ENCODE measurements around the gene IFITM2. TPM values are rescaled to one million over a fixed set of nuclear protein-coding genes. Genes with fewer than 3 reads are reported as not detected.
"Not testable (repeated sequence)": the region's sequence is repeated elsewhere in the genome, so short reads cannot be mapped to it uniquely, and the experiment has no call there.

The IFITM2 gene
- polyA plus RNA-seq, 1 donor: 79.2 TPM

- no peak for DNase-seq
These were observed 14.3 kb upstream of the IFITM2 start for GRCh38 chr11:293271-293851.

DNA sequence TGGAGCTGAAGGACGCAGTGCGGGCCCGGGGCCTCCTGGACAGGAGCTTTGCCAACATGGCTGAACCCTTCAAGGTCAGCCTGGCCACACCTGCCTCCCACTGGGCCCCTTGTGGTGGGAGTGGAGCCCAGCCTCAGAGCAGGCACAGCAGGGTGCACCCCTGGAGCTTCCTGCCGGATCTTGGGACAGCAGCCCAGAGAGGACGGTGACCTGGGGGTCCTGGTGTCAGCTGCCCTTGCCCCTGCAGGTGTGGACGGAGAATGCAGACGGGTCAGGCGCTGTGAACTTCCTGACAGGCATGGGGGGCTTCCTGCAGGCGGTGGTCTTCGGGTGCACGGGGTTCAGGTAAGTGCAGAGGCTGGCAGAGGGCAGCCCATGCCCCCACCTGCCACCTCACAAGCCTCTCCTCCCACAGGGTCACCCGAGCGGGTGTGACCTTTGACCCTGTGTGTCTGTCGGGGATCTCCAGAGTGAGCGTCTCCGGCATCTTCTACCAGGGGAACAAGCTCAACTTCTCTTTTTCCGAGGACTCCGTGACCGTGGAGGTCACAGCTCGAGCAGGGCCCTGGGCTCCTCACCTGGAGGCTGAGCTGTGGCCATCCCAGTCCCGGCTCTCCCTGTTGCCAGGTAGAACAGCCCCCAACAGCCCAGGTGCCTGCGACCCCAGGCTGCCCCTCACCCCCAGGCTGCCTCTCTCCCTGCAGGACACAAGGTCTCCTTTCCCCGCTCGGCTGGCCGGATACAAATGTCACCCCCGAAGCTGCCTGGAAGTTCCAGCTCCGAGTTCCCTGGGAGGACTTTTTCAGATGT, 13.6 kb upstream of the IFITM2 start:
- DNase-seq: no peak

- no peak for DNase-seq
These were observed 12.8 kb upstream of the IFITM2 start for GRCh38 chr11:294780-295179.

DNA sequence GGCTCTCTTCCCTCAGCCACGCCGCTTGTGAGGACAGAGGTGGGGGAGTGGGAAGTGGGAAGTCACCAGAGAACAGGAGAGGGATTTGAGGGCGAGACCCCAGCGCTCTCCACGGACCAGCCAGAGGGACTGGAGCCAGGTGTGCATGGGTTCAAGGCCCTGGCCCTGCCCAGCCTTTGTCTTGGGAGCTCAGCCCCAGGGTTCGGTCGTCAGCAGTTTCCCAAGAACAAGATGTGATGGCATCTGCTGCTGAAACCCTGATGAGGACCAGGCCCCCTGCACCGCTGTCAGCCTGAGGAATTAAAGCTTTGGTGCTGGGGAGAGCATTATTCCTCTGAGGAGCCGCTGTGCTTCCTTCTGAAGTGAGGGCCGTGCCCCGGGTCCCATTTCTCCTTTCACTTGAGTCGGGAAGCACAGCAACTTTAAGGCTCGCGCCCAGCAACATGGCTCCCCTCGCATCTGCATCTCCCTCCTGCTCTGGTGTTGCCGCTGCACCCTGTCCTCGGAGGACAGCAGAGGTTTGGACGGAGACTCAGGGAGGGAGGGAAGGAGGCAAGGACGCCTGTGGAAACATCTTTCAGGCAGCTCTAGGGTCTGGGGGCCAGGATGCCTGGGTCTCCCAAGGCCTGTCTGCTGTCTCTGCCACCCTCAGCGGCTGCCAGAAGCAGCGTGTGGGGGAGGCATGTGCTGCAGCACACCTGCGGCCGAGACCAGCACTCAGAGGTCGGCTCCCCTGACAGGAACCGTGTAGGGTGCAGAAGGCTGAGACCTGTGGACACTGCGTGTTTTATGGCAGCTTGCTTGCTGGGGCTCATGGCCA, 12.1 kb upstream of the IFITM2 start:
- no peak for DNase-seq

DNA sequence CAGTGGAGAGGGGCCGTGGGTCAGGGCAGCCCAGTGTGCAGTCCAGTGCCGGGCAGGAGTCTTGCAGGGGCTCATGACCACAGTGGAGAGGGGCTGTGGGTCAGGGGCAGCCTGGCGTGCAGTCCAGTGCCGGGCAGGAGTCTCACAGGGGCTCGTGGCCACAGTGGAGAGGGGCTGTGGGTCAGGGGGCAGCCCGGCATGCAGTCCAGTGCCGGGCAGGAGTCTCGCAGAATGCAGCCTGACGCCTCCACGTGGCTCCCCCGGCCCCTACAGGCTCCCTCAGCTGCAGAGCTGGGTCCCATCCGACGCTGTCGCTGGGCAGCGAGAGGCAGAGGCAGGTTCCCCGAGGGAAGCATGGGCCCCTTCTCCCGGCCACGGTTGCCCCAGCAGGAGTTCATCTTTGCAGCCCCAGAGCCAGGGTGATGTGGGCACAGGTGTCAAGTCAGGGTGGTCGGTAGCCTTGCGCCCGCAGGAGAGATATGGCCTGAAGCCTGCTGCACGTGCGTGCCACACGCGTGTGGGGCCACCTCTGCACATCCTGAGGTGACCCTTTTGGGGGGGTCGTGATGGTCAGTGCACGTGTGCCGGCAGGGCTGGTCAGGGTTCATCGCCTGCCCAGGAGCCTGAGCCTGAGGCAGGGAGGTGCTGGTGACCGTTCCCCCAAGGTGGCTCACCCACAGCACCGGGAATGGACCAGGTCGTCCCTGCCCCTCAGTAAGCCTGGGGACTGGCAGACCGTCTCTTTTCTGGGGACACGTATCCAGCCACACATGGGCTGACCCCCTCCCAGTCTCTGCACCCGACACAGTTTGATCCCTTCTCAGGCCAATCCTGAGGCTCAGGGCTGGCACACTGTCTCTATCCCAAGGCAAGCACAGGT, 11.2 kb upstream of the IFITM2 start:
- no peak for DNase-seq

DNA sequence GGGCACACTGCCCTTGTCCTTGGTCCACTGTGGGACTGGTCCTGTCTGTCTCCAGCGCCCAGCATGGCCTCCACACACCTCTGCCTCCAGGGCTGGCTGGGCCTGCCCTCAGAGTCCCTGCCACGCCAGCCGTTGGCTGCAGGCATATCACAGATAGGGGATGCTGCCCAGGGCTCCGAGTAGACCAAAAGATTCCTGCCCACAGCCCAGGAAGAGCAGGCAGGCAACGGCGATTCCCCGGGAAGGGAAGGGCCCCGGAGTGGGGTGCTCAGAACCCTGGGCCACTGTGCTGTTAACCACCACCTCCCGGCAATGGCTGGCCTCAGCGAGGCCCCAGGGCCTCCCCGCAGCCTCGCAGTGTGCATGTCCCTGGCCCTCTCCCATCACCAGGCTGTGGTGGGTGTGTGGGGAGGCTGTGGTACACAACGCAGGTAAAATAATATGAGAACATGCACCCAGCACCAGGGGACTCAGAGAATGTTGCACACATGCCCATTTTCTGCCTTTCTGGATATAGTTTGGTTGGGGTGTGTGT, 10.5 kb upstream of the IFITM2 start:
- no peak for DNase-seq

- no peak for DNase-seq
These were observed 9.8 kb upstream of the IFITM2 start for GRCh38 chr11:297586-298405.

DNA sequence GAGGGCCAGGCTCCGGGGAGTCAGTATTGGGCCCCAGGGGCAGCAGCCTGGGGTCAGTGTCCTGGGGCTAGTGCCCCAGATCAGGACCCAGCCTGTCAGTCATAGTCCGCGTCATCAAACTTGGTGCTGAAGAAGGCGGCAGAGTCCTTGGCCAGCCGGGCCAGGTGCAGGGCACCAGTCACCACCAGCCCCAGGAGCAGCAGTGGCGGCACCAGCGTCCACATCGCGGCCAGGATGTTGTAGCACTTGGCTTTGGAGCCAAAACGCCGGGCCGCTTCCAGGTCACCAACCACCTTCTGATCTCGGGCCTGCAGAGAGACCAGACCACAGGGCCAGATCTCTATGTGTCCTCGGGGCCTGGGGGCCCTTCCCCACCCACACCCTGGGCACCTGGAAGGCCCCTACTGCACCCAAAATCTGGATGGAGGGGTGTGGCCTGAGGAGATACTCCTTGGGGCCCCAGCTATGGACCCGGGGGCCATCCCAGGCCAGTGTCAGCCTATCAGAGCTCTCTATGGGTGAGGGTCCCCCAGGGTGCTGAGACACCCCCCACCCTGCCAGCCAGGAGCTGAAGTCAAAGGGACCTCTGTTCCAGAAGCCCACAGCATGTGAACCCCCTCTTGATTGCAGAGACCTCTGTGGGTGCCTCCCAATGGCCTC, 9.1 kb upstream of the IFITM2 start:
- no peak for DNase-seq

- DNase-seq: no peak
These were observed 8.3 kb upstream of the IFITM2 start, which contains the start of gene IFITM5 for GRCh38 chr11:299081-299891. IFITM5 (minus strand) TSS chr11:299526; CDS start chr11:299490, 36 bp downstream.

DNA sequence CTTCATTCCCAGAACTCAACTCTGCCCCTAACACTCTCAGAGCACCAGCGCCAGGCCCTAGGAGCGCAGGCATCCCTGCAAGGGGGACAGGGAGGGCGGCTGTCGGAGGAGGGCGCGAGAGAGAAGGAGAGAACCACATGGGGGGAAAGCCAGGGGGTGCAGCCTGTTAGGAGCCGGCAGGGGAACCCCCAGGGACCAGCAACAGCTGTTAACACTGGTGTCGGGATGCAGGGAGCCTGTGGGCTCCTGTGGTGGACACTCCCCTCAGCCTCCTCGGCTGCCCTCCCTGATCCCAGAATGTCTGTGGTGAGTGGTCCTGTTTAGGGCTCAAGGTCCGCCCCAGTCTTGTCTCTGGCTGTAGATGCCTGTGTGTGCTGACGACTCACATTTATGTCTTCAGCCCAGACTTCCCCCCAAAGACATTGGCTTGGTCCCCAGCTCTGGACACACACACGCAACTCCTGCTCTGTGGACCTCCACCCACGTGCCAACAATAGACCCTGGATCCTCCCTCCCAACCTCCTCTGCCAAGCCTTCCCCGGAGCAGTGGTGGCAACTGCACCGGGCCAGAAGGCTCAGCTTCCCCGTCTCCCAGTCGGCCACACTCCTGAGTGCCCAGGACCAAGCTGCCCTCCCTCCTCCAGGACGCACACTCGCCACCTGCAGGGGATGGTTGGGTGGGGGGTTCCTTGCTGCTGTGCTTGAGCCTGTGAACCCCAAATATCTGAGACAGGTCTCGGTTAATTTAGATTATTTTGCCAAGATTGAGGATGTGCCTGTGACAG, 7.5 kb upstream of the IFITM2 start:
- no peak for DNase-seq

DNA sequence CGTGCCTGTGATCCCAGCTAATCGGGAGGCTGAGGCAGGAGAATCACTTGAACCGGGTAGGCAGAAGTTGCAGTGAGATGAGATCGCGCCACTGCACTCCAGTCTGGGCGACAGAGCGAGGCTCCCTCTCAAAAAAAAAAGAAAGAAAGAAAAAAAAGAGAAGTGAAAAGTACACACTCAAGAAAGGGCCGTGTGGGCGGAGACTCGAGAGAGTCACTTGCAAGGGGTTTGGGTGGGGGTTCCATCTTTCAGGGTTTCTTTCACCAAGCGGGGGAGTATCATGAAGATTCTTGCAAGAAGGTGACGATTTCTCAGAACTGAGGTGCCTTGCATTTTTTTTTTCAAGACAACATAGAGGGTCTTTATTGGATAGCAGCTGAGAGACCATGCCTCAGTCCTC, 4.3 kb upstream of the IFITM2 start:
- no peak for DNase-seq

- no peak for DNase-seq
These were observed 3.5 kb upstream of the IFITM2 start for GRCh38 chr11:304061-304506.

GRCh38 chr11:304915-305843, 2.4 kb upstream of the IFITM2 start:
- DNase-seq: peak; percentile 80

DNA sequence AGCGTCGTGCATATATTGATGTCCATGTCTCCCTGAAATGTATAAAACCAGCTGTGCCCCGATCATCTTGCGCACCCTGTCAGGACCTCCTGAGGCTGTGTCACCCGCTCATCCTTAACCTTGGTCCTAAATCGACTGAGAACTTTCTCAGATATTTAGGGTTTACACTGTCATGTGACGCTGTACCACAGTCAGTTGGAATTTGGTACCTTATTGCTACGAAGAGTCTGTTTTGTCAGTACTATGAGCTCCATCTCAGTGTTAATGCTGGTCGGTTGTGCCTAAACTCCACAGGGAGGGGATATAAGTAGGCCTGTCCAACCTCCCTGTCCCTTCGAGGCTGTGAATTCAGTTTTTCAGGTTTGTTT, 1.8 kb upstream of the IFITM2 start:
- DNase-seq: no peak

GRCh38 chr11:306645-307371, 808 bp upstream of the IFITM2 start:
- no peak for DNase-seq

- DNase-seq: not testable (repeated sequence)
These were observed 1.4 kb downstream of the IFITM2 start for GRCh38 chr11:308740-309665.
